NCI-H524 treated with DMSO at 0.1 percent for 48 hours (cell line): ENCODE measurements around the gene PAQR7.

Experiments
- DNase-seq: peaks from one replicate; lab custom pipeline; 2025; lab: John Stamatoyannopoulos, UW

The PAQR7 gene

GRCh38 chr1:25816112-25816718, 59.3 kb downstream of the PAQR7 start:
- DNase-seq = no peak

GRCh38 chr1:25815208-25816111, 60.0 kb downstream of the PAQR7 start:
- no peak for DNase-seq

- DNase-seq = no peak
These were observed 60.9 kb downstream of the PAQR7 start for GRCh38 chr1:25814549-25815087.

GRCh38 chr1:25813734-25814471, 61.6 kb downstream of the PAQR7 start:
- DNase-seq = no peak

- DNase-seq = no peak
These were observed 62.3 kb downstream of the PAQR7 start for GRCh38 chr1:25813071-25813733.
